GM23248 (cell line): ENCODE measurements around the gene POLD1. TPM values are rescaled to one million over a fixed set of nuclear protein-coding genes. Genes with fewer than 3 reads are reported as not detected.

ENCODE experiments used
- DNase-seq: peaks from one replicate; pipeline ENCODE4 v3.0.0-alpha.2; 2015
- H2AFZ ChIP-seq: fragments of 200-600 bp; sonication (generic); 2 replicates; pipeline ENCODE4 v1.6.1; 2016; ENCODE audit warnings: antibody characterized with exemption
- H3F3A ChIP-seq: fragments of 200-600 bp; sonication (generic); 2 replicates; pipeline ENCODE4 v1.6.1; 2016; ENCODE audit warnings: mild to moderate bottlenecking, antibody characterized with exemption, mixed run types; ENCODE audit not compliant: insufficient read depth
- H3K27ac ChIP-seq: fragments of 200-600 bp; sonication (generic); 2 replicates; pipeline ENCODE4 v1.5.1; 2016; ENCODE audit warnings: mild to moderate bottlenecking
- H3K27me3 ChIP-seq: fragments of 200-600 bp; sonication (generic); replicated peaks from 2 replicates; pipeline ENCODE4 v1.6.1; 2016; ENCODE audit warnings: mild to moderate bottlenecking; ENCODE audit not compliant: insufficient read depth
- H3K36me3 ChIP-seq: fragments of 200-600 bp; sonication (generic); 2 replicates; pipeline ENCODE4 v1.6.1; 2016; ENCODE audit warnings: low read depth, mild to moderate bottlenecking
- H3K4me1 ChIP-seq: fragments of 200-600 bp; sonication (generic); 2 replicates; pipeline ENCODE4 v1.6.1; 2016; ENCODE audit warnings: mild to moderate bottlenecking; ENCODE audit not compliant: insufficient read depth
- H3K4me2 ChIP-seq: fragments of 200-600 bp; sonication (generic); one replicate; pipeline ENCODE4 v1.6.1; 2016; ENCODE audit warnings: mild to moderate bottlenecking; ENCODE audit not compliant: unreplicated experiment
- H3K4me3 ChIP-seq: fragments of 200-600 bp; sonication (generic); 2 replicates; pipeline ENCODE4 v1.5.1; 2016; ENCODE audit warnings: mild to moderate bottlenecking
- H3K79me2 ChIP-seq: fragments of 200-600 bp; sonication (generic); 2 replicates; pipeline ENCODE4 v1.6.1; 2016; ENCODE audit warnings: mild to moderate bottlenecking; ENCODE audit not compliant: insufficient read depth
- H3K9ac ChIP-seq: fragments of 200-600 bp; sonication (generic); 2 replicates; pipeline ENCODE4 v1.6.1; 2016; ENCODE audit warnings: mild to moderate bottlenecking
- H3K9me2 ChIP-seq: fragments of 200-600 bp; sonication (generic); 2 replicates; pipeline ENCODE4 v1.6.1; 2016; ENCODE audit warnings: mixed run types, mild to moderate bottlenecking, moderate library complexity; ENCODE audit not compliant: insufficient read depth
- H3K9me3 ChIP-seq: fragments of 200-600 bp; sonication (generic); one replicate; pipeline ENCODE4 v1.6.1; 2017; ENCODE audit warnings: low read depth
- H4K20me1 ChIP-seq: fragments of 200-600 bp; sonication (generic); 2 replicates; pipeline ENCODE4 v1.6.0; 2016; ENCODE audit not compliant: insufficient read depth
- EZH2 ChIP-seq: fragments of 200-600 bp; sonication (generic); IDR thresholded peaks from 2 replicates; pipeline ENCODE4 v1.6.1; 2018; ENCODE audit warnings: antibody characterized with exemption, mild to moderate bottlenecking; ENCODE audit not compliant: insufficient read depth, poor library complexity, severe bottlenecking
- EZH2phosphoT487 ChIP-seq: fragments of 200-600 bp; sonication (generic); IDR thresholded peaks from 2 replicates; pipeline ENCODE4 v1.6.1; 2018; ENCODE audit warnings: antibody characterized with exemption, moderate library complexity, mild to moderate bottlenecking, low read depth; ENCODE audit not compliant: insufficient read depth
- WGBS, 2 experiments: methylation state at CpG; one replicate each; pipeline ENCODE4 v1.1.6; 2015 to 2017; ENCODE audit warnings: low lambda C conversion rate in 2 of 2, low coverage in 1 of 2; ENCODE audit errors: missing lambda C conversion rate in 2 of 2; 5-methylcytosine and 5-hydroxymethylcytosine counted together
- in situ Hi-C: fragments of 300-500 bp; cut with MboI; formaldehyde crosslinking; loops from 2 replicates; pipeline ENCODE4 v1.15.0; 2020
- polyA plus RNA-seq: library from polyadenylated mRNA; unstranded; fragments of >200 nt; fragmentation: Nextera tagmentation; extraction: Ambion mirVana; gene quantifications from 2 replicates; pipeline ENCODE4 v1.2.1, GENCODE V29; 2016
- total RNA-seq: library from RNA; depleted of rRNA; stranded (reverse); fragments of >200 nt; shearing (Covaris generic); gene quantifications from 2 replicates; pipeline ENCODE4 v1.2.3, GENCODE V29; 2014

POLD1 gene
- total and polyA plus RNA-seq, 2 experiments from 2014 or later = 12.6 to 18.3 TPM

- Histone ChIP-seq H3K4me2 (no peak overlapping the region), H2AFZ (no peak overlapping the region), H3K27ac (no peak overlapping the region), H3F3A (no peaks in the 10 kb centered on the region), H3K4me3 (no peak overlapping the region), H3K27me3 (no peaks in the 10 kb centered on the region), H3K36me3 (no peaks in the 10 kb centered on the region), H3K79me2 (no peaks in the 10 kb centered on the region), H3K9me3 (no peaks in the 10 kb centered on the region), H3K9me2 (no peaks in the 10 kb centered on the region), H4K20me1 (no peaks in the 10 kb centered on the region), H3K4me1 (no peaks in the 10 kb centered on the region), H3K9ac (no peak overlapping the region)
- in situ Hi-C loops = no loop called here
- TF ChIP-seq EZH2phosphoT487 (no peak), EZH2 (no peak)
- no peak for DNase-seq
- 57 to 58% methylated on average over 13 to 14 of the region's 14 CpGs for WGBS, 2 experiments
These were observed 65.2 kb downstream of the POLD1 start for GRCh38 chr19:50449236-50449899.

- H3K27me3 ChIP-seq = no peaks in the 10 kb centered on the region
- H3K27ac ChIP-seq = no peak overlapping the region
- H3F3A ChIP-seq = no peaks in the 10 kb centered on the region
- no peak overlapping the region for H3K4me3 ChIP-seq
- H3K79me2 ChIP-seq = no peaks in the 10 kb centered on the region
- no peaks in the 10 kb centered on the region for H3K4me1 ChIP-seq
- WGBS, 2 experiments = 41 to 46% methylated on average over 28 to 30 of the region's 30 CpGs
- H3K9me2 ChIP-seq = no peaks in the 10 kb centered on the region
- no peaks in the 10 kb centered on the region for H3K9me3 ChIP-seq
- H3K4me2 ChIP-seq = no peak overlapping the region
- H3K36me3 ChIP-seq = no peaks in the 10 kb centered on the region
- no peaks in the 10 kb centered on the region for H4K20me1 ChIP-seq
- no peak for TF ChIP-seq EZH2
- TF ChIP-seq EZH2phosphoT487 = no peak
- in situ Hi-C loops = no loop called here
- no peak overlapping the region for H3K9ac ChIP-seq
- no peak for DNase-seq
- H2AFZ ChIP-seq = no peak overlapping the region
These were observed 66.4 kb downstream of the POLD1 start for GRCh38 chr19:50450369-50451222.

GRCh38 chr19:50451223-50451534 lies 67.0 kb downstream of the POLD1 start:
- Histone ChIP-seq H3K79me2 (no peaks in the 10 kb centered on the region), H2AFZ (no peak overlapping the region), H3K4me1 (no peaks in the 10 kb centered on the region), H3F3A (no peaks in the 10 kb centered on the region), H3K36me3 (no peaks in the 10 kb centered on the region), H3K9ac (no peak overlapping the region), H4K20me1 (no peaks in the 10 kb centered on the region), H3K9me2 (no peaks in the 10 kb centered on the region), H3K4me3 (no peak overlapping the region), H3K27me3 (no peaks in the 10 kb centered on the region), H3K27ac (no peak overlapping the region), H3K9me3 (no peaks in the 10 kb centered on the region), H3K4me2 (no peak overlapping the region)
- DNase-seq = no peak
- TF ChIP-seq EZH2phosphoT487 (no peak), EZH2 (no peak)
- WGBS, 2 experiments = 10 to 31% methylated on average over 2 to 13 of the region's 13 CpGs
- in situ Hi-C loops = no loop called here

- Histone ChIP-seq H4K20me1 (no peaks in the 10 kb centered on the region), H3K36me3 (no peaks in the 10 kb centered on the region), H3K4me2 (no peak overlapping the region), H3K27ac (no peak overlapping the region), H3K79me2 (no peaks in the 10 kb centered on the region), H3K9ac (no peak overlapping the region), H3K4me3 (no peak overlapping the region), H3K27me3 (0 out of 2 replicates have a peak, but pooled peaks cover 4% of the 10 kb centered on the region), H3K9me2 (no peaks in the 10 kb centered on the region), H3K9me3 (no peaks in the 10 kb centered on the region), H2AFZ (no peak overlapping the region), H3F3A (no peaks in the 10 kb centered on the region), H3K4me1 (no peaks in the 10 kb centered on the region)
- 74 to 76% methylated on average over 3 of the region's 3 CpGs for WGBS, 2 experiments
- in situ Hi-C loops = no loop called here
- DNase-seq = no peak
- TF ChIP-seq EZH2 = no peak
- no peak for TF ChIP-seq EZH2phosphoT487
These were observed 69.1 kb downstream of the POLD1 start for GRCh38 chr19:50453243-50453642.
